Activated CD8-positive, alpha-beta T cell treated with anti-CD3 and anti-CD28 coated beads for 36 hours (primary cell): ENCODE measurements around the gene C14orf93. TPM values are rescaled to one million over a fixed set of nuclear protein-coding genes. Genes with fewer than 3 reads are reported as not detected.

Experiments used
- ATAC-seq: fragments of 200-7000 bp; cut with Tn5 transposase; one replicate; pipeline ENCODE4 v1.10.0; 2021; ENCODE audit warnings: mild to moderate bottlenecking, moderate library complexity
- CTCF ChIA-PET: fragments of 350-600 bp; sonication (Branson Sonifier 250); formaldehyde crosslinking; loops from one replicate; lab custom pipeline; 2021; ENCODE audit warnings: antibody characterized with exemption; lab: Charles Lee
- POLR2A ChIA-PET: fragments of 350-600 bp; sonication (Branson Sonifier 250); formaldehyde crosslinking; loops from one replicate; lab custom pipeline; 2021; ENCODE audit warnings: antibody characterized with exemption; lab: Charles Lee
- DNase-seq: peaks from one replicate; pipeline ENCODE4 v3.0.0-alpha.2; 2020
- H3K27ac Mint-ChIP-seq: one replicate; pipeline ENCODE4 v1.8.0; 2021; ENCODE audit warnings: mild to moderate bottlenecking, mixed read lengths
- H3K27me3 Mint-ChIP-seq: one replicate; pipeline ENCODE4 v1.8.0; 2021; ENCODE audit warnings: mixed read lengths
- H3K36me3 Mint-ChIP-seq: one replicate; pipeline ENCODE4 v1.8.0; 2021; ENCODE audit warnings: low read depth, mixed read lengths
- H3K4me1 Mint-ChIP-seq: one replicate; pipeline ENCODE4 v1.8.0; 2021; ENCODE audit warnings: low read depth, mixed read lengths
- H3K4me3 Mint-ChIP-seq: one replicate; pipeline ENCODE4 v1.8.0; 2021; ENCODE audit warnings: mild to moderate bottlenecking, moderate library complexity, mixed read lengths
- H3K9me3 Mint-ChIP-seq: one replicate; pipeline ENCODE4 v1.8.0; 2021; ENCODE audit warnings: mixed read lengths
- CTCF ChIP-seq: fragments of 200-600 bp; IDR thresholded peaks from one replicate; pipeline ENCODE4 v1.8.0; 2022; ENCODE audit warnings: antibody characterized with exemption, mild to moderate bottlenecking
- intact Hi-C: fragments of 100-400 bp; cut with micrococcal nuclease; formaldehyde crosslinking; loops from one replicate; pipeline ENCODE4 v1.10.0; 2022
- total RNA-seq, 2 experiments: library from RNA; stranded (reverse); gene quantifications; one replicate each; pipeline ENCODE4 v1.2.3, GENCODE V29; 2021

C14orf93 gene
- total RNA-seq, 2 experiments from 2014 or later = 13.2 to 13.5 TPM

- no peak for DNase-seq
- Mint-ChIP-seq H3K4me3 (no peak overlapping the region), H3K4me1 (peaks cover 7% of the 10 kb centered on the region), H3K27ac (no peak overlapping the region), H3K9me3 (no peaks in the 10 kb centered on the region), H3K36me3 (no peaks in the 10 kb centered on the region), H3K27me3 (peaks cover 5% of the 10 kb centered on the region)
- ChIA-PET CTCF (interaction anchor here (0.9 to 16.5 kb wide), 6 partner anchors 11 to 116 kb away, joined by 3 to 518 read pairs (median 103); partner anchors contain the start of gene AJUBA), POLR2A (interaction anchor here (1.5 kb wide), 1 partner anchor 76 kb away, joined by 3 read pairs; no protein-coding TSS in a partner anchor)
- no peak for TF ChIP-seq CTCF
- ATAC-seq = no peak
- intact Hi-C loops = no loop called here
Observed at GRCh38 chr14:23051141-23052057, 41.5 kb upstream of the C14orf93 start.

GRCh38 chr14:23049011-23049410 lies 39.1 kb upstream of the C14orf93 start:
- Mint-ChIP-seq H3K4me1 (no peaks in the 10 kb centered on the region), H3K4me3 (no peak overlapping the region), H3K27me3 (peaks cover 2% of the 10 kb centered on the region), H3K9me3 (no peaks in the 10 kb centered on the region), H3K27ac (no peak overlapping the region), H3K36me3 (no peaks in the 10 kb centered on the region)
- TF ChIP-seq CTCF = no peak
- intact Hi-C loops = no loop called here
- DNase-seq = no peak
- ATAC-seq = no peak
- CTCF ChIA-PET = interaction anchor here (1.0 to 1.7 kb wide), 5 partner anchors 9 to 76 kb away, joined by 4 to 8 read pairs (median 5); partner anchors contain the start of gene CDH24
- POLR2A ChIA-PET = no interaction called here

- CTCF ChIA-PET = interaction anchor here (1.6 to 2.0 kb wide), 3 partner anchors 21 to 75 kb away, joined by 5 to 6 read pairs (median 5); no protein-coding TSS in a partner anchor
- TF ChIP-seq CTCF = no peak
- Mint-ChIP-seq H3K9me3 (no peaks in the 10 kb centered on the region), H3K27me3 (peaks cover 2% of the 10 kb centered on the region), H3K27ac (no peak overlapping the region), H3K4me3 (no peak overlapping the region), H3K36me3 (no peaks in the 10 kb centered on the region), H3K4me1 (no peaks in the 10 kb centered on the region)
- no peak for DNase-seq
- POLR2A ChIA-PET = no interaction called here
- intact Hi-C loops = no loop called here
- ATAC-seq = no peak
Observed at GRCh38 chr14:23047751-23048693, 38.1 kb upstream of the C14orf93 start.

- ChIA-PET POLR2A (interaction anchor here (1.1 kb wide), 1 partner anchor 39 kb away, joined by 3 read pairs; no protein-coding TSS in a partner anchor), CTCF (interaction anchor here (1.2 to 2.1 kb wide), 4 partner anchors 11 to 74 kb away, joined by 3 to 8 read pairs (median 4); partner anchors contain the start of gene CDH24)
- Mint-ChIP-seq H3K36me3 (no peaks in the 10 kb centered on the region), H3K9me3 (no peaks in the 10 kb centered on the region), H3K27ac (no peak overlapping the region), H3K27me3 (peaks cover 2% of the 10 kb centered on the region), H3K4me3 (no peak overlapping the region), H3K4me1 (no peaks in the 10 kb centered on the region)
- TF ChIP-seq CTCF = no peak
- intact Hi-C loops = no loop called here
- DNase-seq (no peak), ATAC-seq (no peak)
Observed at GRCh38 chr14:23047034-23047634, 37.2 kb upstream of the C14orf93 start.
